ENCODE measurements around the gene MTA3.
"Not testable (repeated sequence)": the region's sequence is repeated elsewhere in the genome, so short reads cannot be mapped to it uniquely, and the experiment has no call there.

Gene MTA3

DNA sequence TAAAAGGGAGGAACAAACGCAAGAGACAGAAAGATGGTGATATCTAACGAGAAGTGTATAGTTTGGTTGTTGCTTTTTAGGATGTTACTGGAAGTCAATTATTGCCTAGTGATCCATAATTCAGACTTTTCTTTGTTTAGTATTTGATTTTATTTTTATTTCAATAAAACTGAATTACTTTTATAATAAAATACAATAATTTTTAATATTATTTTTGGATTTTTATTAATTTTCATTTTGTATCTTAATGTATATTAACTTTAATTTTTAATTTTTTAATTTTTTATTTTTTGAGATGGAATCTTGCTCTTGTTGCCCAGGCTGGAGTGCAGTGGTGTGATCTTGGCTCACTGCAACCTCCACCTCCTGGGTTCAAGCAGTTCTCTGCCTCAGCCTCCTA lies 55.6 kb downstream of the MTA3 start:
- TF ChIP-seq, protein P1, sequence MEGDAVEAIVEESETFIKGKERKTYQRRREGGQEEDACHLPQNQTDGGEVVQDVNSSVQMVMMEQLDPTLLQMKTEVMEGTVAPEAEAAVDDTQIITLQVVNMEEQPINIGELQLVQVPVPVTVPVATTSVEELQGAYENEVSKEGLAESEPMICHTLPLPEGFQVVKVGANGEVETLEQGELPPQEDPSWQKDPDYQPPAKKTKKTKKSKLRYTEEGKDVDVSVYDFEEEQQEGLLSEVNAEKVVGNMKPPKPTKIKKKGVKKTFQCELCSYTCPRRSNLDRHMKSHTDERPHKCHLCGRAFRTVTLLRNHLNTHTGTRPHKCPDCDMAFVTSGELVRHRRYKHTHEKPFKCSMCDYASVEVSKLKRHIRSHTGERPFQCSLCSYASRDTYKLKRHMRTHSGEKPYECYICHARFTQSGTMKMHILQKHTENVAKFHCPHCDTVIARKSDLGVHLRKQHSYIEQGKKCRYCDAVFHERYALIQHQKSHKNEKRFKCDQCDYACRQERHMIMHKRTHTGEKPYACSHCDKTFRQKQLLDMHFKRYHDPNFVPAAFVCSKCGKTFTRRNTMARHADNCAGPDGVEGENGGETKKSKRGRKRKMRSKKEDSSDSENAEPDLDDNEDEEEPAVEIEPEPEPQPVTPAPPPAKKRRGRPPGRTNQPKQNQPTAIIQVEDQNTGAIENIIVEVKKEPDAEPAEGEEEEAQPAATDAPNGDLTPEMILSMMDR (IDR thresholded peaks at IDR 0.05; ENCODE audit: low read depth, low read length, missing control alignments), result no peak
- DNase-seq (ENCODE audit: extremely low read depth, low read depth), result no peak
- no peak overlapping the region for H3K4me3 ChIP-seq (replicated peaks; ENCODE audit: low read depth, low read length)

DNA sequence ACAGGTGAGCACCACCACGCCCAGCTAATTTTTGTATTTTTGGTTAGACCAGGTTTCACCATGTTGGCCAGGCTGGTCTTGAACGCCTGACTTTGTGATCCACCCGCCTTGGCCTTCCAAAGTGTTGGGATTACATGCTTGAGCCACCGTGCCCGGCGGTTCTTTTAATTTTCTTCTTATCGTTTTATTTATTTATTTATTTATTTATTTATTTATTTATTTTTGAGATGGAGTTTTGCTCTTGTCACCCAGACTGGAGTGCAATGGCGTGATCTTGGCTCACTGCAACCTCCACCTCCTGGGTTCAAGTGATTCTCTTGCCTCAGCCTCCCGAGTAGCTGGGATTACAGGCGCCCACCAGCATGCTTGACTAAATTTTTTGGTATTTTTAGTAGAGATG lies 59.6 kb downstream of the MTA3 start:
- not testable (repeated sequence) for DNase-seq (ENCODE audit: extremely low read depth, low read depth)

DNA sequence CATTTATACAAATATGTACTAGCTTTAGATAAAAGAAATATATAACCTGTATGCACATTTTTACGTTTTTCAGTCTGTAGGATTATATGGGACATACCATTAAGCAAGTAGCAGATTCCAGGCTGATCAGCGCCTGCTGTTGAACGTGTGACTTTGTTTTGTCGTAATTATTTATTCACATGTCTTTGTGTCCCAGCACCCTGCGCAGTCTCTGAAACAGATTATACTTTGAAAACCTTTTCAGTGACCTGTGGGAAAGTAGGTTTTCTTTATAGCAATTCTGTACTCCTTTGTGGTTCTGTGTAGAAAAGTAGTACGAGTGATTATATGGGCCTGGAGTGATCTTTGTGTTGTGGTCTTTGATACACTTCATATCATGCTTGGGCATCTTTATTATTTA lies 68.5 kb downstream of the MTA3 start:
- no peak for DNase-seq (ENCODE audit: extremely low read depth, low read depth)
- no peak overlapping the region for H3K4me3 ChIP-seq (replicated peaks; ENCODE audit: low read depth, low read length)
- TF ChIP-seq, protein P1 (IDR thresholded peaks at IDR 0.05; ENCODE audit: low read depth, low read length, missing control alignments), result no peak

More for the DNA sequence above, 59.6 kb downstream of the MTA3 start:
- not testable (repeated sequence) for H3K4me3 ChIP-seq (replicated peaks; ENCODE audit: low read depth, low read length)

DNA sequence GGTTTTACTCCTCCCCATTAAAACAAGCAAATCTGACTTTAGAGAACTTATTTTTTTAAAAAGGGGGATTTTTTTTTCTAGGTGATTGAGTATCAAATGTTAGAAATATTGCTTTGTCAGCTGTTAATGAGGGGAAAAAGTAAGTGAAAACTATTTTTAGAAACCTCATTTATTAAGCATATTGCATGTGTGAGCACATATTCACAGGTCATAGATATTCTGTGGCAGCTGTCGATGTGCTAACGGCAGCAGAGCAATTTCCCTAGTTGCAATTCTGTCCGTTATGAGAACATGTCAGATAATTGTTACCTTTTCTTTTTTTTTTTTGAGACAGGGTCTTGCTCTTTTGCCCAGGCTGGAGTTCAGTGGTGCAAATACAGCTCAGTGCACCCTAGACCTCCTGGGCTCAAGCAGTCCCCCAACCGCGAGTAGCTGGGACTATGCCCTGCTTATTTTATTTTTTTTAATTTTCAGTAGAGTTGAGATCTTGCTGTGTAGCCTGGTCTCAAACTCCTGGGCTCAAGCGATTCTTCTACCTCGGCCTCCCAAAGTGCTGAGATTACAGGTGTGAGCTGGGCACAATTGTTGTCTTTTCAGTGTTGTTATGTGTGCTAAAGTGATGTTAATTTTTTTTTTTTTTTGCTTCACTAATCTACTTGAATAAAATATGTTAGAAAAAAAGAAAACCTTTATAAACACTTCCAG lies 69.8 kb downstream of the MTA3 start:
- H3K4me3 ChIP-seq (replicated peaks; ENCODE audit: low read depth, low read length), result no peak overlapping the region
- TF ChIP-seq, protein P1 (IDR thresholded peaks at IDR 0.05; ENCODE audit: low read depth, low read length, missing control alignments), result no peak
- no peak for DNase-seq (ENCODE audit: extremely low read depth, low read depth)

DNA sequence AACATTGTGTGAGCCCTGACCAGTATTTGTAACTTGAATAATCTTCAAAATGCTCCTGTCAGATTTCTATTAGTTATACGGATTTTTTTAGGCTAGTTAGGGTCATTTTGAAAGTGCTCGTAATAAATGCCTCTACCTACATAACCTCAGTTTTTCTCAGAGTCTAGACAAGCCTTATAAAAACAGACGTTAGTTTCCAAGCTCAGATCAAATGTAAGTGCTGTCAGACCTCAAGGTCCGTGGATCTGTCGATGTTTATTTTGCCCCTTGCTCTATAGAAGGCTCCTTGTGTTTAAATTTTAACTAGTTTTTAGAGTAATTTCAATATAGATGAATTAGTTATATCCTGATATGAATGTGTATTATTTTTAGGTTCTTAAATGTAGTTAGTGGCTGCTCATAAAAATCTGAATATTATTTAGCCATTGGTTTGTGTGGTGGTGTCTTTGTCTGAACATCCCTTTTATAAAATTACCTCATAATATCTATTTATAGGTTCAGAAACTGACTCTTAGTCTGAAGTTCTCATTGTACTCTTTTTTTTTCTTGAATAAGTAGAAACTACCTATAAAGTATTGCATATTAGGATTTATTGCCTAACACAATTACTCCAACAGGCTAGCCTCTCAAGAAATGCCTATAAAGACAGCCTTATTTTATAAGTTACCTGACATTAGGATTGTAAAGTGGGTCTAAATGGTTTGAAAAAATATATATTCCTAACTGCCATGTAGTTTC lies 71.1 kb downstream of the MTA3 start:
- H3K4me3 ChIP-seq (replicated peaks; ENCODE audit: low read depth, low read length), result no peak overlapping the region
- TF ChIP-seq, protein P1 (IDR thresholded peaks at IDR 0.05; ENCODE audit: low read depth, low read length, missing control alignments), result no peak
- no peak for DNase-seq (ENCODE audit: extremely low read depth, low read depth)

DNA sequence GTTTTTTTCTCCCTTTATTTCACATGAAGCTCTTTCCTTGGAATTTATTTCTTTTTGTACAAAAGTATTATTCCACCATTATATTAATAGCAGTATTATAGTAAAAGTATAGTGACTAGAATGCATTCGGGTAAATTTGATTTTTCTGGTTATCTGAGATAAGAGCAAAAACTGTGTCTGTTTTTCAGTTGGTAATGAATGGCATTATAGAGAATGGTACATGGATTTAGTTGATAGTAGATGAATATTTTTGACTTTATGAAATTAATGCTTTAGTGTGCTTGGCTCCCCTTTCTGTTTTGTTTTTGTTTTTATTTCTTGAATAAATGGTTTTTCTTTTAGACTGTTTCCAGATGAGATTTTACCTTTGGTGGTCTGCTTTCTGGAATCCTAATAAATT lies 71.8 kb downstream of the MTA3 start:
- no peak overlapping the region for H3K4me3 ChIP-seq (replicated peaks; ENCODE audit: low read depth, low read length)
- TF ChIP-seq, protein P1 (IDR thresholded peaks at IDR 0.05; ENCODE audit: low read depth, low read length, missing control alignments), result no peak
- DNase-seq (ENCODE audit: extremely low read depth, low read depth), result no peak

DNA sequence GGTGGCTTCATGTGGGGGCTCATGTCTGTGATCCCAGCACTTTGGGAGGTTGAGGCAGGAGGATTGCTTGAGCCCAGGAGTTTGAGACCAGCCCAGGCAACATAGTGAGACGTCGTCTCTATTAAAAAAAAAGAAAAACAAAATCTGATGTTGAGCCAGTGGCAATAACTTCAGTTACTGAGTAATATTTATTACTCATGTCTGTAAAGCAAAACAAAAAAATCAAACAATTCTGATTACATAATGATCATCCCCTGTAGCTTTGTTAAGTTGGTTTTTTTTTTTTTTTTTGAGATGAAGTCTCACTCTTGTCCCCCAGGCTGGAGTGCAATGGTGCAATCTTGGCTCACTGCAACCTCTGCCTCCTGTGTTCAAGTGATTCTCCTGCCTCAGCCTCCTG lies 73.9 kb downstream of the MTA3 start:
- not testable (repeated sequence) for DNase-seq (ENCODE audit: extremely low read depth, low read depth); H3K4me3 ChIP-seq (replicated peaks; ENCODE audit: low read depth, low read length)

DNA sequence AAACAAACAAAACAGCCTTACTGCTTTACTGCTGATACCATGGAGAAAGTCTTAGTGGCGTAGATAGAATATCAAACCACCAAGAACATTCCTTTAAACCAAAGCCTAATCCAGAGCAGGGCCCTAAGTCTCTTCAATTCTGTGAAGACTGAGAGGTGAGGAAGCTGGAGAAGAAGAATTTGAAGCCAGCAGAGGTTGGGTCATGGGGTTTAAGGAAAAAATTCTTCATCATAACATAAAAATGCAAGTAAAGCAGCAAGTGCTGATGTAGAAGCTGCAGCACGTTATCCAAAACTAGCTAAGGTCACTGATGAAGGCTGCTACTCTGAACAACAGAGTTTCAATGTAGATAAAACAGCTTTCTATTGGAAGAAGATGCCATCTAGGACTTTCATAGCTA lies 77.1 kb downstream of the MTA3 start:
- H3K4me3 ChIP-seq (replicated peaks; ENCODE audit: low read depth, low read length), result no peak overlapping the region
- TF ChIP-seq, protein P1 (IDR thresholded peaks at IDR 0.05; ENCODE audit: low read depth, low read length, missing control alignments), result no peak
- DNase-seq (ENCODE audit: extremely low read depth, low read depth), result no peak
